Cardiac atrium fibroblast (primary cell): ENCODE measurements around the gene CETN1. TPM values are rescaled to one million over a fixed set of nuclear protein-coding genes. Genes with fewer than 3 reads are reported as not detected.

Source experiments
- total RNA-seq: library from RNA; depleted of rRNA; stranded (reverse); fragments of >200 nt; gene quantifications from 2 replicates; pipeline ENCODE4 v1.2.3, GENCODE V29; 2015

CETN1 gene
- total RNA-seq, result not detected in 2 replicates

GRCh38 chr18:580154-580553, at the start of gene CETN1:
Gene CETN1, plus strand, starts transcription at chr18:580380. Its CDS starts 29 bp downstream, at chr18:580409.

Other genes starting within 250 kb of the CETN1 start
- 96.6 and 104 TPM in 2 replicates for gene COLEC12, start 79.7 kb upstream of the CETN1 start, total RNA-seq
- under 0.01 TPM in 1 of 2 replicates, not detected in the other for gene CLUL1, start 16.6 kb downstream of the CETN1 start, total RNA-seq
- gene TYMS, start 77.3 kb downstream of the CETN1 start, total RNA-seq, result 13.7 and 19.1 TPM in 2 replicates
- gene ENOSF1, start 132.2 kb downstream of the CETN1 start, total RNA-seq, result 10.9 and 19.0 TPM in 2 replicates
- 54.3 and 117 TPM in 2 replicates for gene YES1, start 231.9 kb downstream of the CETN1 start, total RNA-seq